ENCODE data around the gene ZNF652.

ZNF652 gene

GRCh38 chr17:49260011-49260816 is 101.8 kb downstream of the ZNF652 start:
- peak; percentile 59 to 68 for DNase-seq

DNA sequence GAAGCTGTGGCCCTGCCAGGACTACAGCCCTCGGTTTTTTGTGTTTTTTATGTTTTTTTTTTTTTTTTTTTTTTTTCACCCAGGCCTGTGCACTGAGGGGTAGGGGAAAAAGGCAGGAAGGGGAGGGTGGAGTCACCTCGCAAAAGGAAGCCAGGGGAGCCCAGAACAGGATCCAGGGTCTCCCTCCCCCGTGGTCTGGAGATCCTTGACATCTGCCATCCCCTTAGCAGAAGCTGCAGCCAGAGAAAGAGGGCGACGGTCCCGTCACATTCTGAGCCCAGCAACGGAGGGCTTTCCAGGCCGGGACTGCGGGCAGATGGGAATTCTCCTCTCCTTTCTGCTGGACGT is 102.4 kb downstream of the ZNF652 start:
- DNase-seq = no peak

DNA sequence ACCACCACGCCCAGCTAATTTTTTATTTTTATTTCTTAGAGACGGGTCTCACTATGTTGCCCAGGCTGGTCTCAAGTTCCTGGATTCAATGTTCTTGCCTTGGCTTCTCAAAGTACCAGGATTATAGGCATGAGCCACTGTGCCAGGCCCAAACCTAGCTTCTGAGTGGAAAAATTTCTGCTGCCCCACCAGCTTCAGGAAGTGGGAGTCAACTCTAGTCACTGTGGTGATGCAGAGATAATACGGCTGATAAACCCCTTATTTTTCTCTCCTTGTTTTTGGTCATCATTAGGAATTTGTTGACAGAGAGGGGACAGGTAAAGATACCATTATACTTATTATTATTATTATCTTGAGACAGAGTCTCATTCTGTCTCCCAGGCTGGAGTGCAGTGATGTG is 103.7 kb downstream of the ZNF652 start:
- DNase-seq = no peak

- DNase-seq = no peak
Observed at GRCh38 chr17:49255125-49255524, 106.9 kb downstream of the ZNF652 start.

DNA sequence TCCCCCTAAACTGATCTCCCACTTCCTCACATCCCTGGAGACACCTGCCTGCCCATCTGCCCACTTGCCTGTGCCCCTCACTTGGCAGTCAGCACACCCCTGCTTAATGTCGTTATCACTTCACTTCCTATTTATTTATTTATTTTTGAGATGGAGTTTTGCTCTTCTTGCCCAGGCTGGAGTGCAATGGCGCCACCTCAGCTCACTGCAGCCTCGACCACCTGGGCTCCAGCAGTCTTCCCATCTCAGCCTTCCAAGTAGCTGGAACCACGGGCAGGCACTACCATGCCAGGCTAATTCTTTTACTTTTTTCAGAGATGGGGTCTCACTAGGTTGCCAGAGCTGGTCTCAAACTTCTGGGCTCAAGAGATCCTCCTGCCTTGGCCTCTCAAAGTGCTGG is 108.0 kb downstream of the ZNF652 start:
- no peak for DNase-seq

DNA sequence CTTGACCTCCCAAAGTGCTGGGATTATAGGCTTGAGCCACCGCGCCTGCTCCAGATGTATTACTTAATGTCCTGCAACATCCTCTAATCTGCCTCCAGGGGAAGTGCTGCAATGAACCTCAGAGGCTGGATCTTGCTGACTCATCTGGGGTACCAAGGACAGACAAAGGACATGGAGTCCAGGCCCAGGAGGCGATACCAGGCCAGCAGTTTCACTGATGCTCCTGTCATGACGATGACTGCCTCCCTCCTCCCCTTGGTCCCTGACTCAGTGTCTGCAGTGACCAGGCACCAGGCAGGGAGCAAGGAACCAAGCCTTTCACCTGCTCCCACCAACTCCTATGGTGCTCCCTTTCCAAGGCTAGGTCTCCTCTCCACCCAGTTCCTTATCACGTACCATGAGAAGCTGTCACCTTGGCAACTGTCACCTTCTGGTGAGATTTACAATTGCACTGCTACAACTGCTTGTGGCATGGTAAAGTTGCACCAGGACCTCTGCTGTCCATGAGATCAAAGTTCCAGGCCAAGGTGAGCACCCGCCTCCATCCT is 109.8 kb downstream of the ZNF652 start:
- no peak for DNase-seq

DNA sequence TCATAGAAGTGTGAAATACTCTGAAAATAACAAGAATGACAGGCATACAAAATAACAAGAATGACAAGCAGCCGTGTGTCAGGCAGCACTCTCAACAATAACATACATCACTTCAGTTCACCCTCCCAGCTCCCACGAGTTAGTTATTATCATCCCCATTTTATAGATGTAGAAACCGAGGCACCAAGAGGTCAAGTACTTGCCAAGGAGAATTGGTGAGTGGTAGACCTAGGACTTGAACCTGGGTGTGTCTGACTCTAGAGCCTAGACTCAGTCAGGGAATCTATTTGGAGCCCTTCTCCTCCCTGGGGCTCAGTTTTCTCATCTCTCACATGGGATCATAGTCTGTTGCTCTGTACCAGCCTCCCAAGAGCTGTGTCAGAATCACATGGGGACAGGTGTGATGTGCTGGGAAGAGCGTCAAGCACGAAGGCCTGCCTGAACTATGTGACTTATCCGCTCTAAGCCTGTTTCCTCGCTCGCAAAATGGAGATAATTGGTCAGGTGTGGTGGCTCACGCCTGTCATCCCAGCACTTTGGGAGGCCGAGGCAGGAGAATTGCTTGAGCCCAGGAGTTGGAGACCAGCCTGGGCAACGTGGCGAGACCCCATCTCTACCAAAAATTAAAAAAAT is 112.0 kb downstream of the ZNF652 start:
- DNase-seq = no peak

DNA sequence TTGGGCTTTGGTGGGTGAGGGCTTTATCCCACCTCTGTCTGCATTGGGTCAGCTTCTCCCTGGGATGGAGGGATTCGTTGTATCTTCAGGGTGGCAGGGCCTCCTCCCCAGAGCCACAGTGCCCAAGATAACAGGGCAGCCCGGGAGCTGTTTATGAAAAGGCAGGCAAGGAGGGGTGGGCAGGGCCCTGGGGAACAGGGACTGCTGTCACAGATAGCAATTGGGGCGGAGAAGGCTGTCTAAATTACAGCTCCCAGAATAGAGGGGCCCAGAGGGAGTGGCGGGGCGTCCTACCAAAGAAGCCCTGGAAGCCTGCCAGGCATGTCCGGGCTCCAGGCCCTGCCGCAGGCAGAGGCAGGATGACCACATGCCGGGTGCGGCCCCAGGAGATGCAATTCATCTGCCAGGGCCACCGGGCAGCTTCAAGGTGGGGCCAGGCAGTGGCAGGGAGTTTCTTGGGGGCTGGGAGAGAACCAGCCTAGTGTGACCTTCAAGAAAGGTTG is 112.7 kb downstream of the ZNF652 start:
- DNase-seq = no peak

DNA sequence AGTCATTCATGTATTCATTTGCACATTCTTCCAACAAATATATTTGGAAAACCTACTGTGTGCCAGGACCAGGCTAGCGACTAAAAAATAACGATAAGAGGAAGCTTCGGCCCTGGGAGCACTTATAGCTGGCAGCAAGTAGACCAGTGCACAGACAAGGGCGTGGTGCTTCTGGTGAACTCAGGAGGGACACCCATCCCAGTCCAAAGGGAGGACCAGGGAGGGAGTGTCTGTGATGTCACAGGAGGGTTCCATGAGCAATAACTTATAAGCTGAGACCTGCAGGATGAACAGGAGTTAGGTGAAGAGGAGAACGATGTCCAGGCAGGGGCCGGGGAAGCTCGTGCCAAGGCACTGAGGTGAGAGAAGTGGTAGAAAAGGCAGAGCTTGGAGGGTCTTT is 114.1 kb downstream of the ZNF652 start:
- DNase-seq = no peak

DNA sequence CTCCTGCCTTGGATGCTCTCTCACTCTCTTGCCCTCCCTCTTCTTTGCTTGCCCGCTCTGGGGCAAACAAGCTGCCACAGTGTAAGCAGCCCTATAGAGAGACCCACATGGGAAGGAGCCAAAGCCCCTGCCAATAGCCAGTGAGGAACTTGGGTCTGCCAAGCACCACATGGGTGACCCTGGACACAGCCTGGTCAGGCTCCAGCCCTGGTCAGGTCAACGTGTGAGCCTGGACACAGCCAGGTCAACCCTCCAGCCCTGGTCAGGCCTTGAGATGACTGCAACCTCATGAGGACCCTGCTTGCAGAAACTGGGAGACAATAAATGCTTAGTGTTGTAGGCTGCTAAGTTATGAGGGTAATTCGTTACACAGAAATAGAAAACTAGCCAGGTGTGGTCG is 117.2 kb downstream of the ZNF652 start:
- DNase-seq = no peak

Data from activated CD4-positive, alpha-beta T cell treated with anti-CD3 and anti-CD28 coated beads, Interleukin-2, amount 50 U/mL, for 48 hours (primary cell).